Chondrocyte (in vitro differentiated cells): ENCODE results near the gene EIF4E1B. TPM values are rescaled to one million over a fixed set of nuclear protein-coding genes. Genes with fewer than 3 reads are reported as not detected.

Source experiments
- DNase-seq: peaks from one replicate; pipeline ENCODE4 v3.0.0; 2021; ENCODE audit warnings: mixed read lengths, low spot score
- H3K27ac Mint-ChIP-seq: one replicate; pipeline ENCODE4 v1.8.0; 2021; ENCODE audit warnings: mild to moderate bottlenecking, moderate library complexity, mixed read lengths; ENCODE audit not compliant: unreplicated experiment
- H3K27me3 Mint-ChIP-seq: 2 replicates; pipeline ENCODE4 v1.8.0; 2021; ENCODE audit warnings: low read depth, mixed read lengths
- H3K36me3 Mint-ChIP-seq: 2 replicates; pipeline ENCODE4 v1.8.0; 2021; ENCODE audit warnings: low read depth, mixed read lengths
- H3K4me1 Mint-ChIP-seq: 2 replicates; pipeline ENCODE4 v1.8.0; 2021; ENCODE audit warnings: low read depth, mild to moderate bottlenecking, mixed read lengths
- H3K4me3 Mint-ChIP-seq: one replicate; pipeline ENCODE4 v1.8.0; 2021; ENCODE audit warnings: mild to moderate bottlenecking, moderate library complexity, mixed read lengths; ENCODE audit not compliant: unreplicated experiment
- H3K9me3 Mint-ChIP-seq: 2 replicates; pipeline ENCODE4 v1.8.0; 2021; ENCODE audit warnings: low read depth, mixed read lengths
- total RNA-seq: library from RNA; stranded (reverse); gene quantifications from 3 replicates; pipeline ENCODE4 v1.2.1, GENCODE V29; 2021
- TF ChIP-seq, protein P1 (sequence below): fragments of 200-600 bp; sonication (generic); IDR thresholded peaks from 2 replicates; pipeline ENCODE4 v1.5.0; 2021; ENCODE audit warnings: antibody characterized with exemption, mild to moderate bottlenecking, moderate library complexity

Gene EIF4E1B
- total RNA-seq, 1 donor from 2014 or later: not detected

DNA sequence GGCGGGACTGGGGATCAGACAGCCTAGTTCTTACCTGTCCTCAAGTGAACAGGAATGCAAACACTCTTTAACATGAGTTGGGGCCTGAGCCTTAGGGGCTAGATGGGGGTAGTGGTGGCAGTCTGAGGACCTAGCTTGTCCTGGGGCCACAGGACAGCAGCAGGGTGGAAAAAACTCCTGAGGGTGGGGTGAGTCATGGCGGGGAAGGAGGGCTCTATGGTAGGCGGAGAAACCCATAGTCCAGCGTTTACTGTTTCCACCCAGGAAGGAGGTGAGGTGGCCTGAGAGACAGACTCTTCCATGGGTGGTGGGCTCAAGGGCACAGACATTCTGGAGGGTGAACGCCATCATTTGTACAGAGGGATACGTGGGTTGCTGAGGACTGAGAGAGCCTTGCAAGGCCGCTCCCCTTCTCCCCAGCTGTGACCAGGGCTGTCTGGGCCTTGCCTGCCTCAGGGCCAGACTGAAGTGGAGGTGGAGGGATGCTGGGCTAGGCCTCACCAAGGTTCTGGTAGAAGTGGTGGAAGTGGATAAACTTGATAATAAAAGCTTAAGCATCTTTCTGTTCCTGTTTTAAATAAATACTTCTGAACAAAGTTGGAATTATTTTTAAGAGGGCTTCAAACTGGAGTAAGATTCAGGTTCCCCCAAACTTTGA, 15.7 kb downstream of the EIF4E1B start:
- H3K4me3 Mint-ChIP-seq: peak overlapping the region; percentile 35

DNA sequence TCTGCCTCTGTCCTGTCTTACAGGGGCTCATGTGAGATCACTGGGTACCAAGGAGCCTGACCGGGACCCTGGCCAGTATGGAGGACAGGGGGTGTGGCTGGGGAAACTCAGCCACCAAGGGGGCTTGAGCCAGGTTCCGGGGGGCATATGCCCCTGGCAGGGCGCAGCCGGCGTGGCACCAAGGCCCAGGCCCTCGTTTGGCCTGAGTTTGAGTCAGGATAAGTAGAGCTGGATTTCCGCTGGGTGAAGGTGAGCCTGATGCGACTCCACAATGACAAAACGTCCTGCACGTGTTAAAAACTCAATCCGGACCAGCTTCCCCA, 16.2 kb downstream of the EIF4E1B start:
- H3K27me3 Mint-ChIP-seq: no peaks in the 10 kb centered on the region
- peak overlapping the region; percentile 88 for H3K27ac Mint-ChIP-seq
- DNase-seq: no peak
- H3K4me1 Mint-ChIP-seq: peaks cover 23% of the 10 kb centered on the region
- peak overlapping the region; percentile 73 for H3K4me3 Mint-ChIP-seq
- TF ChIP-seq, protein P1, sequence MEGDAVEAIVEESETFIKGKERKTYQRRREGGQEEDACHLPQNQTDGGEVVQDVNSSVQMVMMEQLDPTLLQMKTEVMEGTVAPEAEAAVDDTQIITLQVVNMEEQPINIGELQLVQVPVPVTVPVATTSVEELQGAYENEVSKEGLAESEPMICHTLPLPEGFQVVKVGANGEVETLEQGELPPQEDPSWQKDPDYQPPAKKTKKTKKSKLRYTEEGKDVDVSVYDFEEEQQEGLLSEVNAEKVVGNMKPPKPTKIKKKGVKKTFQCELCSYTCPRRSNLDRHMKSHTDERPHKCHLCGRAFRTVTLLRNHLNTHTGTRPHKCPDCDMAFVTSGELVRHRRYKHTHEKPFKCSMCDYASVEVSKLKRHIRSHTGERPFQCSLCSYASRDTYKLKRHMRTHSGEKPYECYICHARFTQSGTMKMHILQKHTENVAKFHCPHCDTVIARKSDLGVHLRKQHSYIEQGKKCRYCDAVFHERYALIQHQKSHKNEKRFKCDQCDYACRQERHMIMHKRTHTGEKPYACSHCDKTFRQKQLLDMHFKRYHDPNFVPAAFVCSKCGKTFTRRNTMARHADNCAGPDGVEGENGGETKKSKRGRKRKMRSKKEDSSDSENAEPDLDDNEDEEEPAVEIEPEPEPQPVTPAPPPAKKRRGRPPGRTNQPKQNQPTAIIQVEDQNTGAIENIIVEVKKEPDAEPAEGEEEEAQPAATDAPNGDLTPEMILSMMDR: no peak
- no peaks in the 10 kb centered on the region for H3K9me3 Mint-ChIP-seq
- no peaks in the 10 kb centered on the region for H3K36me3 Mint-ChIP-seq

More for the DNA sequence above, 15.7 kb downstream of the EIF4E1B start:
- TF ChIP-seq, protein P1: no peak
- Mint-ChIP-seq H3K27ac (no peak overlapping the region), H3K36me3 (no peaks in the 10 kb centered on the region), H3K27me3 (no peaks in the 10 kb centered on the region), H3K9me3 (no peaks in the 10 kb centered on the region), H3K4me1 (peaks cover 23% of the 10 kb centered on the region)
- no peak for DNase-seq

- H3K4me3 Mint-ChIP-seq: peak within 1 kb of the TSS; percentile 87
Observed at GRCh38 chr5:176647030-176647842, 16.8 kb downstream of the EIF4E1B start, which contains the start of gene TSPAN17. Gene TSPAN17 (plus strand): TSS chr5:176647484. CDS start chr5:176647616, 132 bp downstream.

DNA sequence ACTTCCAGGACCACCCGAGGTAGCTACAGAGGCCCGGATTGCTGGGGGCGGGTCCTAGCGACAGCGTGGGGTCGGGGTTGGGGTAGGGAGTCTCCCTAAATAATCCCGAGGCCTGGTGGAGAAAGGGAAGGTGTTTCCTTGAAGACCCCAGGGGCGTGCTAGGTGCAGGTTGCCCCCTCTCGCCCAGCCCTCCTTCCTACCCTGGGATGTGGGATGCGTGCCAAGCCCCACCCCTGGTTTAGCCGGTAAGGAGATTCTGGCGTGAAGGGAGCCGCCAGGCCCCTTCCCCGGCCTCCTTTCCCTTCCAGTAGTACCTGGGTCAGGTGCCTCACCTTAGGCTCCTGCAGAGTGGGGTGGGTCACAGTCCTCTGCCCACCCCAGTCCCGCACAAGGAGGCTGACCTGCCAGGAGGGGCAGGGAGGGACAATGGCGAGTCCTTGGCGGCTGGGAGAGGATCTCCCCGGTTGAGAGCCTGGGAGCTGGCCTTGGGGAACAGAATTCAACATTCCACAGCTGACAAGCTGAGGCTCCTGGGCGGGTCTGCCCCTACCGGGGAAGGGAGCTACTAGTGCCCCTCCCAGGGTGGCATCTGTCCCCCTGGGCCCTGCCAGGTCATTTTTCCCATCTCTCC, 17.5 kb downstream of the EIF4E1B start:
- TF ChIP-seq, protein P1: no peak
- Mint-ChIP-seq H3K36me3 (no peaks in the 10 kb centered on the region), H3K27ac (peak overlapping the region; percentile 27), H3K27me3 (no peaks in the 10 kb centered on the region), H3K4me1 (peaks cover 23% of the 10 kb centered on the region), H3K4me3 (peak overlapping the region; percentile 87), H3K9me3 (no peaks in the 10 kb centered on the region)
- DNase-seq: no peak

More at GRCh38 chr5:176647030-176647842, 16.8 kb downstream of the EIF4E1B start, which contains the start of gene TSPAN17:
- no peaks in the 10 kb centered on the region for H3K9me3 Mint-ChIP-seq
- peaks cover 23% of the 10 kb centered on the region for H3K4me1 Mint-ChIP-seq
- DNase-seq: peak; percentile 100
- peak within 1 kb of the TSS; percentile 88 for H3K27ac Mint-ChIP-seq
- H3K36me3 Mint-ChIP-seq: no peaks in the 10 kb centered on the region
- H3K27me3 Mint-ChIP-seq: no peaks in the 10 kb centered on the region
- TF ChIP-seq, protein P1: peak; percentile 70
